ENCODE results near the gene UNC13A.

The UNC13A gene

GRCh38 chr19:17706750-17707181 lies 18.6 kb upstream of the UNC13A start:
- DNase-seq (ENCODE audit: low spot score), result peak; percentile 64

DNA sequence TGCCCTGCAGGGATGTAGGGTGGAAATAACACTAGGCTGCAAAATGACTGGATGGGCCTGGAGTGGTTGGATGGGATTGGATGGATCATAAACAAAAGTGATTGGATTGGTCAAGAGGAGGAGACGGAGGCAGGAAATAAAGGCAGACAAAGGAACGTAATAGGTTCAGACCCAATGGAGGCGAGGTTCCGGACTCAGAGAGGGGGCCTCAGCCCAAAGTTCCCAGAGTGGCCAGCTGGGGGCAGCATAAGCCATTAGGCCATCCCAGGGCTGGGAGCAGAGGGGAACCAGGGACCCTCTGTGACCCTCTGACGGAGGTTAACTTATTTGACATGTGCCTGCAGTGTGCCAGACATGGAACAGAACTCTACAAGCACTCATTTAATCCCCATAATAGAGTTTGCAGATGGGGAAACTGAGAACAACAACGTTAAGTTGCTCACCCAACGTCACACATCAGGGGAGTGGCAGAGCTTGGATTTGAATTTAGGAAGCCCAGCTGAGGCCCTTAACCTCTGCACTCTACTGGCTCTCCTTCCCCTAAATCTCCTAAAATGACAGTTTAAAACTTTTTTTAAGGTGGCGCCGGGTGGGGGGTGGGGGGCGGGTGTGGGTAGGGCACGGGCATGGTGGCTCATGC lies 15.8 kb upstream of the UNC13A start:
- DNase-seq (ENCODE audit: low spot score), result peak; percentile 49

DNA sequence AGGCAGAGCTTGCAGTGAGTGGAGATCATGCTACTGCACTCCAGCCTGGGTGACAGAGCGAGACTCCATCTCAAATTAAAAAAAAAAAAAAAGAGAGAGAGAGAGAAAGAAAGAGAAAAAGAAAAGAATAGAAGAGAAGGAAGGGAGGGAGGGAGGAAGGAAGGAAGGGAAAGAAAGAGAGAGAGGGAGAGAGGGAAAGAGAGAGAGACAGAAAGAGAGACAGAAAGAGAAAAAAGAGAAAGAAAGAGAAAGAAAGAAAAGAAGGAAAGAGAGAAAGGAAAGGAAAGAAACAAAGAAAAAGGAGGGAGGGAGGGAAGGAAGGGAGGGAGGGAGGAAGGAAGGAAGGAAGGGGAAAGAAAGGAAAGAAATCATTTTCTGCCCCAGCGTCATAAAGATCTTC lies 7.0 kb upstream of the UNC13A start:
- DNase-seq (ENCODE audit: low spot score), result no peak

- DNase-seq (ENCODE audit: low spot score), result no peak
Observed at GRCh38 chr19:17692566-17692965, 4.4 kb upstream of the UNC13A start.

DNA sequence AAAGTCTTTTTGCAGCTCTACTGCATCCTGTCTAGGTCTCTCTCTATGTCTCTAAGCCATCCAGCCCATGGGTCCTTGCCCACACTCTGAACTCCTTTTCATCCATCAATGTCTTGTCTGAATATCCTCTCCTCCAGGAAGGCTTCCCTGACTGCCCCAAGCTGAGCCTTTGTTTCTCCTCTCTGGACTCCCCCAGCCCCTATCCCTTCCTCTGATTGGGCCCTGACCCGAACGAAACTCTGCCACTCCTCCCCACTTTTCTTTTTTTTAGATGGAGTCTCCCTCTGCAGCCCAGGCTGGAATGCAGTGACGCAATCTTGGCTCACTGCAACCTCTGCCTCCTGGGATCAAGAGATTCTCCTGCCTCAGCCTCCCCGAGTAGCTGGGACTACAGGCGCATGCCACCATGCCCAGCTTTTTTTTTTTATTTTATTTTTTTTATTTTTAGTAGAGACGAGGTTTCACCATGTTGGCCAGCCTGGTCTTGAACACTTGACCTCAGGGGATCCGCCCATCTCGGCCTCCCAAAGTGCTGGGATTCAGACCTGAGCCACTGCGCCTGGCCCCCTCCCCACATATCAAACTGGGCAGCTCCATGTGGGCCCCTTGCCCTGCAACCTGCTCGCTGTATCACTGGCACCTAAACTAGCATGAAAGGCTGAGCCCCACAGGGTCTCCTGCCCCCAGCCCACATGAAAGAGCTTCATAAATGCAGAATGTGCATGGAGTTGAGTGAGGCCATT lies 870 bp upstream of the UNC13A start:
- DNase-seq (ENCODE audit: low spot score), result no peak

DNA sequence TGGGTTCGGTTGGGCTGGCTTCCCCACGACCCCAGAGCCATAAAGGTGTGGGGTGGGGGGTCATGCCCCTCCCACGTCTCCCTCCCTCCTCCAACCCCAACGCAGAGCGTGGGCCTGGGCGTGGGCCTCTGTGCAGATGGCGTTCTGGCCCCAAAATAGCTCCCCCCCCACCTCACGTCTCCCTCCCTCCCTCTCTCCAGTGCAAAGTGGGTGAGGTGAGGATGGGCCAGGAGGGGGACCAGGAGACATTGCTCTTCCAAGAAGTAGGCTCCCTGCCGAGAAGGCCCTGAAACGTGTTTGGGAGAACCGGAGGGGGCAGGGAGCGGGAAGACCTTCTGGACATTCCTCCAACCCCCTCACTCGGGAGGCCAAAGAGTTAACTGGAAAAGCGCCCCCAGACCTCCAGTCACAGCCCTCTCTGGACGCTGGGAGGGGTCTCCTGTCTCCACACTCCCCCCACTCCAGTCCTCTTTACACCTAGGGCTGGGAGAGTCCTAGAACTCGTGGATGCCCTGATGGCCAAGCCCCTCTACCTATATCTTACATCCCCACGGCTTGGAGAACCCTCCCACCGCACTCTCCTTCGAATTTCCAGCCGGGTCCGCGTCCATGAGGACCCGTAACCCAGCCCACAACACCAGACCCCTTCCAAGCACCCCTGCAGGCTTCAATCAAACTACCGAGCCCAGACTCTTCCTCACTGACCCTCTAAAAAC lies 855 bp downstream of the UNC13A start:
- no peak for DNase-seq (ENCODE audit: low spot score)

GRCh38 chr19:17686592-17687024 lies 1.5 kb downstream of the UNC13A start:
- peak; percentile 22 for DNase-seq (ENCODE audit: low spot score)

GRCh38 chr19:17686023-17686521 lies 2.1 kb downstream of the UNC13A start:
- DNase-seq (ENCODE audit: low spot score), result no peak

- DNase-seq (ENCODE audit: low spot score), result no peak
Observed at GRCh38 chr19:17685451-17686022, 2.6 kb downstream of the UNC13A start.

DNA sequence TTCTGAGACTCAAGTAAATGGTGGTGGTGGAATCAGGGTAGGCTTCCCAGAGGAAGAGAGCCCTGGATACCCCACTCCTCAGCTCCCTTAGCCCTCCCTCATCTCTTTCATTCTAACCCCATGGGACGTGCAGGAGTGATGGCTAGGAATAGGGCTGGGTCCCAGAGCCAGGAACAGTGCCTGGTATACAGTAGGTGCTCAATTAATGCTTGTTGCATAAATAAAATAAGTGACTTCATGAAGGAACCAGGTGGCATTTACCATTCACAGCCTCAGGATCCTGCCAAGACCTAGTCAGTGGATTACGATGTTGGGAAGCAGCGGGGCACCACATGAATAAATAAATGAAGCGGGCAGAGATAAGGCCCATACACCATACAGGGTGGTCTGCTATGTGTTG lies 3.9 kb downstream of the UNC13A start:
- no peak for DNase-seq (ENCODE audit: low spot score)

GRCh38 chr19:17683078-17683477 lies 5.1 kb downstream of the UNC13A start:
- no peak for DNase-seq (ENCODE audit: low spot score)

GRCh38 chr19:17682273-17682672 lies 5.9 kb downstream of the UNC13A start:
- no peak for DNase-seq (ENCODE audit: low spot score)

DNA sequence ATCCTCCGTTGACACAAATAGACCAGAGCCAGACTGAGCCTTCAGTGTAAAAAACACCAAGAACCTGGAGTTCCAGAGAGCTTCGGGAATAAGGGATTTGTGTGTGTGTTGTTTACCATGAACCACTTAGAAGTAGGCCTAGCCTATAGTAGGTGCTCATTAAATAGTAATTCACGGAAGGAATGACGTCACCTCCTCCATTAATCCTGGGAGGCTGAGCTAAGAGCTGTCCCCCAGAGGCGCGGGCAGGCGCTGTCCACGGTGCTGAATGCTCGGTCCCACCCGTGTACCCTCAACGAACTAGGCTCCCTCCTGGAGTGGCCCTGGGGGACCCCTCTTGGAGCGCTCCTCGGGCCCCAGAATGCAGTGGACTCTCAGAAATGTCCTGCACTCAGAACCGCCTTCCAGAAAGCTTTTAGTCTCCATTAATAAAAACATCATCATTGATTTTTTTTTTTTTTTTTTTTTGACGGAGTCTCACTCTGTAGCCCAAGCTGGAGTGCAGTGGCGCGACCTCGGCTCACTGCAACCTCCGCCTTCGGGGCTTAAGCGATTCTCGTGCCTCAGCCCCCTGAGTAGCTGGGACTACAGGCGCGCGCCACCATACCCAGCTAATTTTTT lies 6.5 kb downstream of the UNC13A start:
- peak; percentile 64 for DNase-seq (ENCODE audit: low spot score)

GRCh38 chr19:17680230-17680722 lies 7.9 kb downstream of the UNC13A start:
- DNase-seq (ENCODE audit: low spot score), result peak; percentile 76

DNA sequence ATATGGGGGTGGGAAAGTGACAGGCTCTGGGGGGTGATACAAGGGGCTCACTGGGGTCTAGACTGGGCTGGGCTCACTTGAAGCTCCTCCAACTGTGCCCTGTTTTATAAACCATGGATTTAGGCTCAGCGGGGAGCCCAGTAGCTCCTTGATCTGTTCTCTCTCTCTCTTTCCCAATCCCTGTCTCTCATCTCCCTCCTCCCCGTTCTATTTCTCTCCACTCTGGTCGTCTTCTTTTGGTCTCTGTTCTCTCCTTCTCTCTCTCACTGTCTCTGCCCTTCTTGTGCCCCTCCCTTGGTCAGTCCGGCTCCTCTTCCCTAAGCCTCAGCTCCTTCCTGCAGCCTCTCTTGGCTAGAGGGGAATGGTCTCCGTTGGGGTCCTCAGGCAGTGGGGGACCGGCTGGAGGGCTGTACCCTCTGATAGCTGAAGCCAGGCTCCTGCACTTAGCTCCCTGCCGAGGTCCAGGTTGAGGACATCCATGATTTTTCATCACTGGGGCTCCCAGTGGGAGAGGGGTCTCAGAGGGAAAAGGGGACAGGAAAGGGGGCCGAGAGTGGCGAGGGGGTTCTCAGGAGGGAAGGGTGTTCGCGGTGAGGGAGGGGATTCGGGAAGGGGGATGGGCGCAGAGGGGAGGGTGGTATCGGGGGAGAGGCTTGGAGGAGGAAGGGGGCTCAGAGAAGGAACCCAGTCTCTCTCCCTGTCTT lies 8.5 kb downstream of the UNC13A start:
- no peak for DNase-seq (ENCODE audit: low spot score)

DNA sequence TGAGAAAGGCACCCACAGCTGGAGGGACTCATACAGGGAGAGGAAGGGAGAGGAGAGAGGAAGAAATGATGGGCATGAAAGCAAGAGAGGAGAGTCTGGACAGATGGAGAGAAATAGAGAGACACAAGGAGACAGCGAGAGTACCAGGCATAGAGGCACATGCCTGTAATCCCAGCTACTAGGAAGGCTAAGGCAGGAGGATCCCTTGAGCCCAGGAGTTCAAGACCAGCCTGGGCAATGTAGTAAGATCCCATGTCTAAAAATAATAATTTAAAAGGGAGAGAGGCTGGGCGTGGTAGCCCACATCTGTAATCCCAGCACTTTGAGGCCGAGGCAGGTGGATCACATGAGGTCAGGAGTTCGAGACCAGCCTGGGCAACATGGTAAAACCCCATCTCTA lies 9.3 kb downstream of the UNC13A start:
- no peak for DNase-seq (ENCODE audit: low spot score)

- no peak for DNase-seq (ENCODE audit: low spot score)
Observed at GRCh38 chr19:17677002-17677401, 11.2 kb downstream of the UNC13A start.

DNA sequence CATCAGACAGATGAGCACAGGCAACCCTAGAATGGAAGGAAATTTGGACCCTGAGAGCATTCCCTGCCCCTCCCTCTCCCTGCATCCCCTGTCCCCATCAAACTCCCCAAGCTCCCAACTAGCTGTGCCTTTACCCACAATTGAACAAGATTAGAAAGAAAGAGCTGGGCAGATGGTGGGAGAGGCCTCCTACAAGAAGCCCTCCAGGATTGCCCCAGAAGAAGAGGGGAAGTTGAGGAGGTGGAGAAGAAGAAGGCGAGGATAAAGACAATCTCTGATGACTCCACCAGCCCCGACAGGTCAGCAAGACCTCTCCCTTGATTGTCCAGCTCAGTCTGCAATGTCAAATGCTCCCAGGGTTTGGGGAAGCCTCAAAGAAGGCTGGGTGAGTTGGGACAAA lies 11.9 kb downstream of the UNC13A start:
- DNase-seq (ENCODE audit: low spot score), result no peak

DNA sequence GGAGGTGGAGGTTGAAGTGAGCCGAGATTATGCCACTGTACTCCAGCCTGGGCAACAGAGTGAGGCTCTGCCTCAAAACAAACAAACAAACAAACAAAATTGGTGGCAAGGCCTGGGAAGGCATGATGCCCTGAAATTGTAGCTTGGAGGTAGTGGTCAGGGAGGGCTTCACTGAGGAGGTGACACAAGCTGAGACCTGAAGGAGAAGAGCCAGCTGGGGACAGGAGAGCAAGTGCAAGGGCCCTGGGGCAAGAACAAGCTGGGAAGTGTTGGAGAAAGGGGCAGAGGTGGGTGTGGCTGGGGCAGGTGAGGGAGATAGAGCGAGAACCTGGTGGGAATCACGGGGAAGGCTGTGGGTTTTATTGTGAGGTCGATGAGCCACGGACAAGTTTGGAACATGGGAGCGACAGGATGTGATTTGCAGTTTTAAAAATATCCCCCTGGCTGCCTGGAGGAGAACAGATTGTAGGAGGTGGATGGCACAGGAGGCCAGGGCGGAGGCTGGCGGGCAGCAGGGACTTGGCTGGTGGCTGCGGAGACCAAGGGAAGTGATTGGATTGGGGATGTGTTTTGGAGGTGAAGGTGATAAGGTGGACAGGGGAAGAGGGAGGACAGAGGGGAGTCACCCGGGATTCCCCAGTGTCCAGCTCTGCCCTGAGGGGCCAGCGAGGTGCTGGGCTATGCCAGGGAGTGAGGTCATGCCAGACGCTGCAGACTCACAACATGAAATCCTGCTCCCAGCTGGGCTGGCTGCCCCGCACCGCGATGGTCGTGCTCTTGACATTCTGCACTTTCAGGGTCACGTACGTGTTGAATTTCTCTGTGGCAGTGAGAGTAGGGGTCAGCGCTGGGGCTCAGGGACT lies 14.0 kb downstream of the UNC13A start:
- no peak for DNase-seq (ENCODE audit: low spot score)

GRCh38 chr19:17671906-17672305 lies 16.2 kb downstream of the UNC13A start:
- peak; percentile 50 for DNase-seq (ENCODE audit: low spot score)
